Erythroblast (primary cell): ENCODE results near the gene CPNE6.

Experiments
- GATA1 ChIP-seq: IDR thresholded peaks from 2 replicates; pipeline ENCODE4 v1.6.1; 2011; ENCODE audit warnings: low read depth, mild to moderate bottlenecking, control low read depth, low read length, moderate library complexity
- POLR2A ChIP-seq: IDR thresholded peaks from 2 replicates; pipeline ENCODE4 v1.6.1; 2011; ENCODE audit warnings: mild to moderate bottlenecking, low read length

- TF ChIP-seq POLR2A (no peak), GATA1 (no peak)
Observed at GRCh38 chr14:24064856-24065255, 6.5 kb upstream of the CPNE6 start.
